HG02763 (cell line): Measurements from ENCODE around the gene DPM2.

ENCODE experiments used
- ATAC-seq: cut with Tn5 transposase; IDR thresholded peaks from one replicate; pipeline ENCODE4 v1.9.1; 2021; ENCODE audit warnings: mild to moderate bottlenecking, moderate library complexity; ENCODE audit not compliant: unreplicated experiment

DPM2 gene

GRCh38 chr9:127903557-127904475 is 33.8 kb downstream of the DPM2 start:
- ATAC-seq = no peak

GRCh38 chr9:127899128-127899943 is 38.3 kb downstream of the DPM2 start, which contains the start of gene ST6GALNAC6:
TSS of gene ST6GALNAC6 (minus strand) at chr9:127899603. CDS start at chr9:127897981, 1,622 bp downstream.
- ATAC-seq = peak; percentile 61

- ATAC-seq = peak; percentile 10
Observed at GRCh38 chr9:127898433-127899127, 39.1 kb downstream of the DPM2 start.

- ATAC-seq = no peak
Observed at GRCh38 chr9:127897193-127897692, 40.4 kb downstream of the DPM2 start.

GRCh38 chr9:127896395-127897192 is 41.1 kb downstream of the DPM2 start:
- no peak for ATAC-seq

GRCh38 chr9:127895811-127896210 is 41.8 kb downstream of the DPM2 start:
- no peak for ATAC-seq

- no peak for ATAC-seq
Observed at GRCh38 chr9:127893392-127893791, 44.3 kb downstream of the DPM2 start.

GRCh38 chr9:127892831-127893230 is 44.8 kb downstream of the DPM2 start:
- ATAC-seq = no peak

GRCh38 chr9:127890053-127890452 is 47.6 kb downstream of the DPM2 start:
- no peak for ATAC-seq

GRCh38 chr9:127887792-127888191 is 49.9 kb downstream of the DPM2 start:
- ATAC-seq = no peak

GRCh38 chr9:127886401-127886972 is 51.2 kb downstream of the DPM2 start:
- no peak for ATAC-seq

GRCh38 chr9:127885508-127886281 is 52.0 kb downstream of the DPM2 start:
- no peak for ATAC-seq
